HG03066 (cell line): Measurements from ENCODE around the gene P4HTM.
"Not testable (repeated sequence)": the region's sequence is repeated elsewhere in the genome, so short reads cannot be mapped to it uniquely, and the experiment has no call there.

Experiments
- ATAC-seq: cut with Tn5 transposase; IDR thresholded peaks from one replicate; pipeline ENCODE4 v1.9.1; 2021; ENCODE audit warnings: low read depth; ENCODE audit not compliant: unreplicated experiment

P4HTM gene

GRCh38 chr3:49007068-49007770 lies 17.2 kb downstream of the P4HTM start, which contains the start of gene WDR6:
TSS of gene WDR6 (plus strand) at chr3:49007391. CDS start at chr3:49007432, 41 bp downstream.
- peak; percentile 92 for ATAC-seq

DNA sequence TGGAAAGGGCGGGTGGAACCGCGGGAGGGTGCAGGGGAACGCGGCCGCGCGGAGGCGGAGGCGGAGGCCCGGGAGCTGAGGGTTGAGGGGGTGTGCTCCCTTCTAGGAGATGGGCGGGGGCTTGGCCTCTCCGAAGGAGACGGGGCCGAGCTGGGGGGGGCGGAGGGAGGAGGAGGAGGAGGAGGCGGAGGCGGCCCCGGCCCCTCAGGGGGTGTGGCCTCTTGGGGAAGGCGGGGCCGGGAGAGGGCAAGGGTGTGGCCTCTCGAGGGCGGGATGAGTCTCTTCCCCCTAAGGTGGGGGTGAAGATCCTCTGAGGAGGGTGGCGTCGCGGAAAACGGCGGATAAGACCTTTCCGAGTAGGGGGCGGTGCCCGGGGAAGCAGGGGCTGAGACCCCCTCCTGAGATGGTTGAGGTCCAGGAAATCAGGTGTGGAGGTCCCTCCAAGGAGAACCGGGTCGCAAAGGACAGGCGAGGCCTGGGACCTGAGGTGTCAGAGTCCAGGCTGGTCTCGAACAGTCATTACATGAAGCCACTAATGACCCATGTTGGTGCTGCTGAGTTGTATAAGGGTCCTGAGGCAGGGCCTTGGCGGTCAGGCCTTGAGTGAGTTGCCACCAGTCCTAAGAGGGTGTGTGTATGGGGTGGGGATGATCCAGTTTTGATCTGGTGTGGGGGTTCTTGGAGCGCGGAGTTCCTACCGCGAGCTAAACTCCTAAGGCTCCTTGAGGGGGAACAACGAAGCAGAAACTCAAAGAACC lies 17.9 kb downstream of the P4HTM start:
- ATAC-seq = peak; percentile 35

GRCh38 chr3:49008627-49009026 lies 18.6 kb downstream of the P4HTM start:
- not testable (repeated sequence) for ATAC-seq

GRCh38 chr3:49009396-49009795 lies 19.4 kb downstream of the P4HTM start:
- no peak for ATAC-seq

DNA sequence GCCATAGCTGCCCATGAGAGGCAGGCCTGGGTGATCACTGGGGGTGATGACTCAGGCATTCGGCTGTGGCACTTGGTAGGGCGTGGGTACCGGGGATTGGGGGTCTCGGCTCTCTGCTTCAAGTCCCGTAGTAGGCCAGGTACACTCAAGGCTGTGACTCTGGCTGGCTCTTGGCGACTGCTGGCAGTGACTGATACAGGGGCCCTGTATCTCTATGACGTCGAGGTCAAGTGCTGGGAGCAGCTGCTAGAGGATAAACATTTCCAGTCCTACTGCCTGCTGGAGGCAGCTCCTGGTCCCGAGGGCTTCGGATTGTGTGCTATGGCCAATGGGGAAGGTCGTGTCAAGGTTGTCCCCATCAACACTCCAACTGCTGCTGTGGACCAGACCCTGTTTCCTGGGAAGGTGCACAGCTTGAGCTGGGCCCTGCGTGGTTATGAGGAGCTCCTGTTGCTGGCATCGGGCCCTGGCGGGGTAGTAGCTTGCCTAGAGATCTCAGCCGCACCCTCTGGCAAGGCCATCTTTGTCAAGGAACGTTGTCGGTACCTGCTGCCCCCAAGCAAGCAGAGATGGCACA lies 22.5 kb downstream of the P4HTM start:
- no peak for ATAC-seq

DNA sequence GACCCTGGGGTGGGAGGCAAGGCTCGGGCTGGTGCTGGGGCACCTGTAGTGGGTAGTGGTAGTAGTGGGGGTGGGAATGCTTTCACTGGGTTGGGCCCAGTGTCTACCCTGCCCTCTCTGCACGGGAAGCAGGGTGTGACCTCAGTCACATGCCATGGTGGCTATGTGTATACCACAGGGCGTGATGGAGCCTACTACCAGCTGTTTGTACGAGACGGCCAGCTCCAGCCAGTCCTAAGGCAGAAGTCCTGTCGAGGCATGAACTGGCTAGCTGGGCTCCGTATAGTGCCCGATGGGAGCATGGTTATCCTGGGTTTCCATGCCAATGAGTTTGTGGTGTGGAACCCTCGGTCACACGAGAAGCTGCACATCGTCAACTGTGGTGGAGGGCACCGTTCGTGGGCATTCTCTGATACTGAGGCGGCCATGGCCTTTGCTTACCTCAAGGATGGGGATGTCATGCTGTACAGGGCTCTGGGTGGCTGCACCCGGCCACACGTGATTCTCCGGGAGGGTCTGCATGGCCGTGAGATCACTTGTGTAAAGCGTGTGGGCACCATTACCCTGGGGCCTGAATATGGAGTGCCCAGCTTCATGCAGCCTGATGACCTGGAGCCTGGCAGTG lies 23.2 kb downstream of the P4HTM start:
- no peak for ATAC-seq

GRCh38 chr3:49013738-49014660 lies 24.0 kb downstream of the P4HTM start:
- no peak for ATAC-seq

DNA sequence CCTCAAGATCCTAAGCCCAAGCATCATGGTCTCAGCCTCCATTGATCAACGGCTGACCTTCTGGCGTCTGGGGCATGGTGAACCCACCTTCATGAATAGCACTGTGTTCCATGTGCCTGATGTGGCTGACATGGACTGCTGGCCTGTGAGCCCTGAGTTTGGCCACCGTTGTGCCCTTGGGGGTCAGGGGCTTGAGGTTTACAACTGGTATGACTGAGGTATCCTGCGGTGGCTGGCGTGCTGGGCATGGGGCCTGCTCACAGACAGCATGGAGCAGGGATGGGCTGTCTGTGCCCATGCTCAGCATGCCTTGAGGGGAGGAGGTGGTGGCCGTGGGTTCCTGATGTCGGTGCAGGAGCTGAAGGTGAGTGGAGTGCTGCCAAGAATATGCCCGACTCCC lies 25.0 kb downstream of the P4HTM start:
- no peak for ATAC-seq

- ATAC-seq = no peak
Measured at GRCh38 chr3:49015765-49016164, 25.7 kb downstream of the P4HTM start.

- no peak for ATAC-seq
Measured at GRCh38 chr3:49016414-49017228, 26.6 kb downstream of the P4HTM start.

DNA sequence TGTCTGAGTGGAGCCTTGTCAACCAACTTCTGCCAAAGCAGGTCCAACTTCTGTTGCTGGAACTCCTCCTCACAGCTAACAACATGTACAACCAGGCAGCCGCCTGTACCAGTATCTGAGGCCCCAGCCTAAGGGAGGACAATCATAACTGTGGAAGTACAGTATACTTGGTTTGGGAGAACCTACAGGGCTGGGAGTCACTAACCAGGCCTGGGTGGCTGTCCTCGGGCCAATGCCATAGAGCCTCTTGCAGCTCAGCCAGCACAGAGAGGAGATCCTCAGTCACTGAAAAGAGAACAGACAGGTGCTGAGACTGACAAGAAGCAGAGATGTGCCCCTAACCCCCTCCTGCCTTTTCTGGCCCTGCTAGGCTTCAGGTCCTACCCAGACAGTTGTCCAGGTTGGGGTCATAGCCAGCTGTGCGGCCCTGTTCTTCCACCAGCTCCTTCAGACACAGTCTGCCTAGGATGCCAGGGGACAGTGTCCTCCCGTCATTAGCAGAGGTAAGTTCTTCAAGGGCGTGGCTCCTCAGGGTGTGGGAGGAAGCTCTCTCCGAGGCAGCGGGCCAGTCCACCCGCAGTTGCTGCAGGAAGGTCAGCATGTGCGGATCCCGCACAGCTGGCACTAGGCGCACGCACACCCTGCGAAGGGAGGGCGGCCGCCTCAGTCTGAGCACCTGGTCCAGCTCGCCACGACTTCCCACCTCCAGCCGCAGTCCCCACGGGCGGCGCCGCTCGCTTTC lies 27.4 kb downstream of the P4HTM start:
- ATAC-seq = no peak

- no peak for ATAC-seq
Measured at GRCh38 chr3:49017971-49018706, 28.1 kb downstream of the P4HTM start, which contains the start of gene DALRD3. TSS of gene DALRD3 (minus strand) at chr3:49018580. CDS start at chr3:49018564, 16 bp downstream.

- no peak for ATAC-seq
Measured at GRCh38 chr3:49018707-49019006, 28.6 kb downstream of the P4HTM start.

DNA sequence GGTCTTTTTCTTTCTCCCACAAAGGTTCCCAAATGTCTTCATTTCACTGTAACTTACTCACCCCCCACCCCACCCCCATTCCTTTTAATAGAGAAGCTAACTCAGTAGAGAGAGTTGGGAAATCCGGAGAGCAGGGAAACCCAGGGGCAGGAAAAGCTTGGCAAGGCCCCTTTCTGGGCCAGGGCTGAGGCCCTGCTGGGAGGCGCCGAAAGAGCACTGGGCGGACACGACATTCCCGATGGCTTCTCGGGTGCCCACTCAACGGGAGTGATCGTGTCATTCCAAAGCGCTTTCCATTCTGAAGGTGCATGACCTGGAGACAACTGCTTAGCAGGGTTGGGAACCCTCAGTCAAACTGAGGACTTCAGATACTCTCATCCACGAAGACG lies 29.9 kb downstream of the P4HTM start:
- no peak for ATAC-seq

- no peak for ATAC-seq
Measured at GRCh38 chr3:49020330-49021212, 30.5 kb downstream of the P4HTM start.

DNA sequence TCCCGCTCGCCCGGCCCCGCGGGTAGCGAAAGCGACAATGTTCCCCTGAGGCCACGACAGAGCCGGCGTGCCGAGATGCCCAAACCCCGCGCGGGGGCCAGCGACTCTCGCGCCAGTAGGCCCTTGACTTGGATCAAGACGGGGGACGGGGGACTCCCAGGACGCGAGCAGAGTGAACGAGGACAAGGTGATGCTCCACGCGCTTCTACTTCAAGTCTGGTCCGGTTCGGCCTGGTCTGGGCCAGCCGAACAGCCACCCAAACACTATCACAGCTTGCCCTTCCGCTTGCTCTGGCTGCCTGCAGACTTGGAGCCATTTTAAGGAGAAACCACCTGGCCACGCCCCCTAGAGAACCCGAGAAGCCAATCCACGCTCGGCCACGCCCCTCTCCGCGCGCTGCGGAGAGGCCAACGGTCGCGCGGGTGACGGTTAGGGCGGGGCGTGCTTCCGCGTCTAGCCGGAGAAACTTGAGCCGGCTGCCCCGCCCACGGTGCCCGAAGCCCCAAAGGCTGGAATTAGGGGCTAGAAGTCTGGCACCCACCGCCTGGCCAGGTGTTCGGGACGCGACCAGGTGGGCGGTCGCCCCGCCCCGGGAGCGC lies 31.3 kb downstream of the P4HTM start:
- ATAC-seq = peak; percentile 43
